DLD1 (cell line): ENCODE measurements around the gene TTC1.
"Not testable (repeated sequence)": the region's sequence is repeated elsewhere in the genome, so short reads cannot be mapped to it uniquely, and the experiment has no call there.

Experiments
- in situ Hi-C: cut with HindIII; loops from 2 replicates; pipeline ENCODE4 v1.10.0; 2017; ENCODE audit warnings: low sequenced_read_pairs

Gene TTC1

DNA sequence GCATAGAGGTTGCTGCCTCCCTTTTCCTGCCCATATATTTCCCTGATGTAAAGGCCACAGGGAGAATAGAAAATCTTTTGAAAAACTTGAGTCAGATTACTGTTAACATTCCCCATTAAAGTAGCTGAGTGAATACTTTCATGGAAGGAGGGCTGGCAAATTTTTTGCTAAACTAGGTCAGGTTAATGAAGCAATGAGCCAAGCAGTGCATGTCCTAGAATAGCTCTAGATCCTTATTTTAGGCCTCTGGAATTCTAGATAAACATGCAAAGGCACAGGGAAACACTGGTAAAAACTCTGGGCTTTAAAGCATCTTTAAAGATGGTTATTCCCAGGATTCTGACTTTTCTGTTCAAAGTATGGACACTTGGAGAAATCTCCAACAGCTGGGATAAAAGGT, 27.9 kb downstream of the TTC1 start:
- in situ Hi-C loops, result no loop called here

DNA sequence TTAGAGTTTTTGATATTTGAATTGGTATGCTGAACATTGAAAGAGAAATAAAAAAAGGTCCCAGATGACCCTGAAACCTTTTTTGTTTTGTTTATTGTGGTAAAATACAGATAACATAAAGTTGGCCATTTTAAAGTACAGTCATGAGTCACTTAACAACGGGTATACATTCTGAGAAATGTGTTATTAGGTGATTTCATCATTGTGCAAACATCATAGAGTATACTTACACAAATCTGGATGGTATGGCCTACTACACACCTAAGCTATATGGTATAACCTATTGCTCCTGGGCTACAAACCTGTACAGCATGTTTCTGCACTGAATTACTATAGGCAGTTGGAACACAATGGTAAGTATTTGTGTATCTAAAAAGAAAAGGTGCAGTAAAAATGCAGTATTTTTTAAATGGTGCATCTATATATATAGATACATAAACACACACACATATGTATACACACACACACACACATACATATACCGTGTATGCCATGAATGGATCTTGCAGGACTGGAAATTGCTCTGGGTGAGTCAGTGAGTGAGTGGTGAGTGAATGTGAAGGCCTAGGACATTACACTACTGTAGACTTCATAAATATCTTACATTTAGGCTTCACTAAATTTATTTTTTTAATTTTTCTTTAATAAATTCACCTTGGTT, 31.0 kb downstream of the TTC1 start:
- in situ Hi-C loops, result no loop called here

- in situ Hi-C loops, result no loop called here
Observed at GRCh38 chr5:160040471-160040835, 31.5 kb downstream of the TTC1 start.

DNA sequence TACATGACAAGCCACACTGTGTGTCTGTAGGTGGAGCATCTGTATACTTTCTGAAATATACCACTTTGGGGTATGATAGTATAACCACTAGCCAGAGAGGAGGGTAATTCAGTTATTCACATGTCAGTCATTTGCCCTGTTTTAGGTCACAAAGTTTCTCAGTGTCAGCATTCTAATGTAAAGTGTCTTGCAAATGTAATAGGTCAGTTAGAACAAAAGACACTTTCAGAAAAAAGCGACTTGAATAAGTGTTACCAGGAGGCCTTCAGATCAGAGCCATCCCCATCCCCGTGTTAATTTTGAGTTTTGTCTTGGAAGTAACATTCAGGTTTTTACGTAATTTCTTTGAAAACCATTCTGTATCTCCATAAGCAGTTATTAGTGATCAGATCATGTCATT, 33.7 kb downstream of the TTC1 start:
- in situ Hi-C loops, result no loop called here

DNA sequence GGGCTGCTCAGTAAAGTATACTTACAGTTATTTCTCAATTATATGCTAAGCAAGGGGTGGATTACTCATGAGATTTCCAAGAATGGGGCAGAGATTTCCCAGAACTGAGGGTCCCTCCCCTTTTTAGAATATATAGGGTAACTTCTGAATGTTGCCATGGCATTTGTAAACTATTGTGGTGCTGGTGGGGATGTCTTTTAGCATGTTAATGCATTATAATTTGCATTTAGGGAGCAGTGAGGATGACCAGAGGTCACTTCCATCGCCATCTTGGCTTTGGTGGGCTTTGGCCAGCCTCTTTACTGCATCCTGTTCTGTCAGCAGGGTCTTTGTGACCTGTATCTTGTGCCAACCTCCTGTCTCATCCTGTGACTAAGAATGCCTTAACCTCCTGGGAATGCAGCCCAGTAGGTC, 35.5 kb downstream of the TTC1 start:
- in situ Hi-C loops, result no loop called here

DNA sequence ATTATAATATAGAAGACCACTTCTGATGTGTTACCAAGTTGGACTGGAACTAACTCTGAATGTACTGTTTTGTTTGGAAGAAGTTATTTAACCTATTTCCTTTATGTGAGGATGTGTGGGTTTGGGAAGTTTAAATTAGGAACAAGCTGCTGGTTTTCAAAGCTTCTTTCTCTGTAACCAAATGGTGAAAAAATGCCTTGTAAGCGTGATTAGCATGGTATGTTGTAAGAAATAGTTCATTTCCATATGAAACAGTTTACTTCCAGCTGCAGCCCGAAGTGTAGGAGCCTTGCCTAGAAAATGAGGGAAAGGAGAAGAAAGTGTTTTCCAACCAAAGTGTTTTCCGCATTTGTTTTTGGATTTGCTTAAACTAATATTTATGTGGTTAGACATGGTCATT, 36.0 kb downstream of the TTC1 start:
- in situ Hi-C loops, result no loop called here

GRCh38 chr5:160047423-160047822, 38.5 kb downstream of the TTC1 start:
- in situ Hi-C loops, result no loop called here

DNA sequence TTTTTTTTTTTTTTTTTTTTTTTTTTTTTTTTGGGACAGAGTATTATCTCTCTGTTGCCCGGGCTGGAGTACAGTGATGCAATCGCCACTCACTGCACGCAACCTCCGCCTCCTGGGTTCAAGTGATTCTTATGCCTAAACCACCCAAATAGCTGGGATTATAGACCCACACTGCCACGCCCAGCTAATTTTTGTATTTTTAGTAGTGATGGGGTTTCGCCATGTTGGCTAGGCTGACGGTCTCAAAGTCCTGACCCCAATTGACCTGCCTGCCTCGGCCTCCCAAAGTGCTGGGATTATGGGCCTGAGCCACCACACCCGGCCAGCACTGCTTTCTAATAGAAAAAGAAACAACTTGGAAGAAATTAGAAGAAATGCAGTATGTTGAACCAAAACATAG, 39.2 kb downstream of the TTC1 start:
- in situ Hi-C loops, result no loop called here

GRCh38 chr5:160049099-160049498, 40.2 kb downstream of the TTC1 start:
- in situ Hi-C loops, result no loop called here

DNA sequence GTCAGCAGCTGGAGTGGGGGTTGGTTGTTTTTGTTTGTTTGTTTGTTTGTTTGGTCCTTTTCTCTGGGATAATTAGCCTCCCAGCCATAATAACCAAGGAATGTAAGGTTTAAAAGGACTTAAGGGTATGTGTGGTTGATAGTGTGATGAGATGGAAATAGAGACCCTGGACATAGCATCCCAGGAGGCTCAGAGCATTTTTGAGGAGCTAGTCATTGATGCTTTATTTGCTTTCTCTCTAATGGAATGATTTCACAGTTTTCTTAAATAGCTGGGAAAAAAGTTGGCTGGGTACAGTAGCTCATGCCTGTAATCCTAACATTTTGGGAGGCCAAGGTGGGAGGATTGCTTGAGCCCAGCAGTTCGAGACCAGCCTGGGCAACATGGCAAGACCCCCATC, 45.1 kb downstream of the TTC1 start:
- in situ Hi-C loops, result no loop called here

GRCh38 chr5:160054831-160055230, 45.9 kb downstream of the TTC1 start:
- in situ Hi-C loops, result no loop called here

- in situ Hi-C loops, result no loop called here
Observed at GRCh38 chr5:160057256-160057655, 48.3 kb downstream of the TTC1 start.

DNA sequence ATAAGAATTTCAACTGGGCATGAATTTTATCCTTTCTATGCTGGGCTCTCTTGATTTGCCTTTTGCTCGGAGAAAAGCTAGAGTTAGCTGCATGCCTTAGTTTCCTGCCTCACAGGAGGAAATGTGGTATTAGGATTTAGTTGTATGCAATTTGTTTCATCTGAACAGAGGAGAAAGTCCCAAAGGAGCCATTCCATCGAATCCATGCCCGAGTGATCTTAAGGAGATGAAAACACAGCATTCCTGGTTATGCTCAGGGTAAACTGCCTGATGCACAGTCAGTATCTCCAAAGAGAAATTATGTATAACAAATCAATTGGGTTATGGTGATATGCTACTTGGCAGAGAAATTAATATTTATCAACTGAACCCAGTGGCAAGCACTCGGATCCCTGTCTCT, 51.1 kb downstream of the TTC1 start:
- in situ Hi-C loops, result no loop called here

- in situ Hi-C loops, result no loop called here
Observed at GRCh38 chr5:160061770-160062169, 52.8 kb downstream of the TTC1 start.

GRCh38 chr5:160064417-160064810, 55.5 kb downstream of the TTC1 start:
- in situ Hi-C loops, result no loop called here

DNA sequence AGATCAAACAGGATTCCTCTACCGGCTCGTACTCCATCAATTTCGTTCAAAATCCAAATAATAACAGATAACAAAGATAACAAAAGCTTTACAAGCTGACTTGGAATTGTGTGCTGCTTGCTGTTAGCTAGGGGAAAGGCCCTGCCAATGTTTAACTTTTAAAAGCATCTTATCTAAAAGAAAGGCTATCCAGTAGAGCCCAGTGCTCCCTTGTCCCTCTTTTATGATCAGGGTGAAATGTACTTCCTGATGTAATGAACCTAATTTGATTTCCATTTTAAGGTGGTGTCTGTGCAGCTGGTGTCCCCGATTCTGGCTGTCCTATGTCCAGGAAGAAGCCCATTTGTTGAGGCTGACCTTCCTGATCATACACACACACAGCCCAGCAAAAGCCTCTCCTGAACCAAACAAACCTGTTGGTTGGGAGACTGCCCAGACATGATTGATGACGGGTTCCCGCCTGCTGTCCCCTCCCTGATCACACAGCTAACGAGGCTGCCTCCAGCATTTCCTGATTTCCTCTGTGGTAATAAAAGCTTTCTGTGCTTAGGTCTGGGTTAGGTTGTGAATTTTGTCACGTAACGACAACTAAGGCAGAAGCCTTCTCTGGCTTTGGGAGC, 56.2 kb downstream of the TTC1 start:
- in situ Hi-C loops, result no loop called here

DNA sequence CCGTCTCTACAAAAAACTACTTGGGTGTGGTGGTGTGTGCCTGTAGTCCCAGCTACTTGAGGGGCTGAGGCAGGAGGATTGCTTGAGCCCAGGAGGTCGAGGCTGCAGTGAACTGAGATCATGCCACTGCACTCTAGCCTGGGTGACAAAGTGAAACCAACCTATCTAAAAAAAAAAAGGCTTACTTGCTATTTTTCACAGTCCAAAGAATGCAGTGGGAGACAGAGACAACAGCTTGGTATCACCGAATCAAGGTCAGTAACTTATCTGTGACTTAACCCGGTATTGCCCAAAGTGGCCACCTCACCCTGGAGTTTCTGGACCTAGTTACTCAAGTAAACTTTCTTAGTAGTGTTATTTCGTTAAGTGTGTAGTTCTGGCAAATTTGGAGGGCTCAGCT, 60.2 kb downstream of the TTC1 start:
- in situ Hi-C loops, result not testable (repeated sequence)

DNA sequence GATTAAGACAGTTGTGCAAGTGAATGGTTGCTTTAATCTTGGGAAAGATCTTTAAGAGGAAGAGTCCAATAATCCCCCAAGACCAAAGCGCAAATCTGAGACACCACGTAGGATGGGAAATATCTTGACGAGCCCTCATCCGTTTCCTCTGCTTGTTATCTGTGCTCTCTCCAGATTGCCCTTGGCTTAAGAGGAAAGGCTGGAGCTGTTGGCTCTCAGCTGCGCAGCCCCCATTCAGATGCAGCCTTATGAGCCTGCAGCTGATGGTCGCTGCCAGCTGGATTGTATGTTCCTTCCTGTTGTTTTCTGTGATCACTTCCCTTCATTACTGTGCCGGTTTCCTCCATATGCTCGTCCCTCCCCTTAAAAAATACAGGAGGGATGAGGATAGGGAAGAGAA, 62.6 kb downstream of the TTC1 start:
- in situ Hi-C loops, result no loop called here

DNA sequence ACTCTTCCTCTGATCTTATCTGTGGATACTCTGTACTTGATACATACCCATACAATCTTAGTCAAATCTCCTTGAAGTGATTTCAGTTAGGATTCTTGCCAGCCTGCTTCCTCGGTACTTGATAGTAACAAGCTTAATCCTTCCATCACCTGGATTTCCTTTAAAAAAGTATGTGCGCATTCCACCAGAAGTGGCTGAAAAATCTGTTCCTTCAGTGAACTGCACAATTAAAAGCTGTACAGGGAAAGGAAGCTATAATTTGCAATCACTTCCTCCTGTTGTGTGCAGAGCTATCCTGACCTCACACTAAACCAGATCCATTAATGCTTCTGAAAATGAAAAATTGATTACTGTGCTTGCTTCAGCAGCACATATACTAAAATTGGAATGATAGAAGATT, 63.0 kb downstream of the TTC1 start:
- in situ Hi-C loops, result no loop called here

DNA sequence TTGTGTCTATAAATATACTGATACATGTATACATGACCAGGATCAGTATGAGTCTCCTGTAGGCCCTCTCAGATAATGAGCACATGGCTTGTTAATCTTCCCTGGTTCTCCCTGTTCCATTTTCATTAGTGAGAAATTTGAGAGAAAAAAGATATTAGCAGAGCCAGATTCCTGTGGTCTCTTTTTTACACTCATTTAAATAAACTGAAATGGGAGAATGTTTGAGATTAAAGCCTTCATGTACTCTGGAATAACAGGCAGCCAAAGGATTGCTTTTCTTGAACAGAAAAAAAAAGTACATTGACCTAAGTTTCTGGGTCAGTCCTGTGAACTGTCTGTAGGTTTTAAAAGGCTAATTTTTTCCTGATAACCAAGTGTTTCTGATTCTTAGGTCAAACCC, 66.1 kb downstream of the TTC1 start:
- in situ Hi-C loops, result no loop called here

DNA sequence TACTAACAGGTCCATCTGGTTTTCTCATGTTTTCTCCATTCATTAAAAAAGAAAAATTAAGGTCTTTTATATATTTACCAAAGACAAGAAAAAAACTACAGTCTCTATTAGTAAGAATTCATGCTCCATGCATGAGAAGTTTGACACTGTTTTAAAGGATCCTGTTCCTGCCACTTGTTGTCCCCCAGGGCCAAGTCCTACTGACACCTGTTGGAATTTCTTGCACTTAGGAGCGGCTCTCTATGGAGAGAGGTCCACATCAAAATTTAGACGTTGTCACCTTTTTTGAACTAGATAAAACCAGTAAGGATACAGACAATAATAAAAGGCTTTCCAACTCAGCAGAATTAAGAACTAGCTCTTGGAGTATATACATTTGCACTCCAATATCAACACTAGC, 68.1 kb downstream of the TTC1 start:
- in situ Hi-C loops, result no loop called here

DNA sequence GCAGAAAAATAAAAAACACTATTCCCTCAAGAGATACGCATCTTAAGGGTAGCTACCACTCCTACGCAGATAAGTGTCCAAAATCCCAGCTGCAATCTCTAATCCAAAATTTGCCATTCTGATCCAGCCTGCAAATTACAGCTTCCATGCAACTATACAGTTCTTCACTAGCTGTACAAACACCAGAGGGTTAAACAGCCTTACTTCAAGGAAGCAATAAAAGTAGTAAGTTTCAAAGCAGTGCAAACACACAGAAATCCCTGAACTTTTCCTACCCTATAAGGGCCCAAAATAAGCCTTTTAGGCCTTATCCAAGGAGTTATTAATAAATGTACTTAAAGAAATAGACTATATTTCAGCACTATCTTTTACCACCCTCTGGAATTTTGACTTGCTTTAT, 70.8 kb downstream of the TTC1 start:
- in situ Hi-C loops, result no loop called here

GRCh38 chr5:160081495-160081894, 72.6 kb downstream of the TTC1 start:
- in situ Hi-C loops, result no loop called here
